HG03280 (cell line): ENCODE measurements around the gene NMRK1.

ENCODE experiments used
- ATAC-seq: cut with Tn5 transposase; IDR thresholded peaks from one replicate; pipeline ENCODE4 v1.9.1; 2021; ENCODE audit warnings: mild to moderate bottlenecking, moderate library complexity; ENCODE audit not compliant: unreplicated experiment

The NMRK1 gene

DNA sequence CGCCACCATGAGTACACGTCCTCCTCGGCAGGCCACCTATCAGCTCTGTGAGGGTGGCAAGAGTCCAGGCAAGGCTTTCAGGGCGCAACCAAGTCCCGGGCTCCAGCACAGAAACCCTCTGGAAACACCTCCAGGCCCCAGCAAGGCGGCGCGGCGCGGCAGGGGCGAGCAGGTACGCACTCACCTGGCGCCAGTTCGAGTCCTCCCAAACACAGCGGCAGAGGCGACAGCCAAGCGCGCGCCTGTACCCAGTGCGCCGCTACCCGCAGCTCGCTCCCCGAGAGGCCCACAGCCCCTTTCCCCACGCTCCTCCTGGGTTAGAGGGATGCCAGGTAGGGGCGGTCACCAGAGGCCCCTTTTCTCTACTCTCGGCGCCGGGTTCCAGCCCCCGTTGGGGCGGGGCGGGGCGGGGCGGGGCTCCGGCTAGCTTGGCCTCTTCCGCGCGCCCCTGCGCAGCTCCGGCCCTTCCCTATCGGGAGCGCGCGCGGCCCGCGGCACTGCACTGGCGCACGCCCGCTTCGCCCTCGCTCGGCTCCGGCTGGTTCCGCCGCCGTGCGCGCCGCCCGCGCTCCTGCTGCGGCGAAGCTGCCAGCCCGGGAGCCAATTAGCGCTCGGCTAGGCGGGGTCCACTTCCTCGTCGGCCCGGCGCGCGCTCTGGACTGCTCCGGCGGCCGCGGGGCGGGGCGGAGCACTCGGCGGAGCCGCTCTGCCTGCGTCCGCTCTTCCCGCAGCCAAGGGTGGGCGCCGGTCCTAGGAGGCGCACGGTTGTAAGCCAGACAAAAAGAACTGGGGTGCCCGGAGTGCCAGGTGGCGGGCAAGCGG is at the start of gene NMRK1, which contains the start of gene OSTF1:
Gene NMRK1 (minus strand): TSS at position 332 of the 822 bp plus-strand sequence. CDS start 5,040 bp downstream, outside the sequence.
Gene OSTF1 (plus strand): TSS at position 691 of the 822 bp plus-strand sequence. CDS start 179 bp downstream, outside the sequence.
- ATAC-seq, result peak; percentile 91

DNA sequence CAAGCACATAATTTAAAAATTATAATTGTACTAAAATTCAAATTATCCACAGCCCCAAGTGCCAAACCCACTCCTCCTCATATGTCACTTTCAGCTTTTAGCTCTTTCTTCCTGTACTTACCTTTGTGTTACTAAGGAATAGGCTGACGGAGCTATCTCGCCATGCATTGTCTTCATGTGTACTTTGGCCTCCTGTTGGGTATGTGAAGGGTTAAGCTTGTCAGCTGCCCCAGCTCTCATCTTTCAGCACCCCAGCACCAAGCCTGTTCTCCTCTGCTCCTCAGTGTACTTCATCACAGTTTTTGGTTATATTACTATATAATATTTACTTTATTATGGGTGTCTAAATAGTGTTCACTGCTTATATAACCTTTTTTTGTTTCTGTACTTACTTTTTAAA is 46.5 kb upstream of the NMRK1 start:
- ATAC-seq, result no peak

DNA sequence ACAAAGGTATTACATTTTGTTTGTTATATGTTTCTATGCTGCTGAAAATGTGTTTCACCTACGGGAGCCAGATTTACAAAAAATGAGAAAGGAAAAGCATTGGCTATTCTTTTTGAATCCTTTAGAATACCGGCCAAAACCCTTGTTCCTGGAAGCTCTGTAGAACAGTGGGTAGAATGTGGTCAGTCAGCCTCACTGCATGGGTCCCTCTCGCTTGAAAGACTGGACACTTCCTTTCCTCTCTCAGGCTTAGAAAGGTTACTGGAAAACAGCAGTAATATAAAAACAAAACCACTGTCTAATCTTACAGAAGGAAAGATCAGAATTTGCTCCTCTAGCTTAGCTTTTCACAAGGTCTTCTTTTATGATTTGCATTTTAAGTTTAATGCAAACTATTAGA is 45.4 kb upstream of the NMRK1 start:
- no peak for ATAC-seq

DNA sequence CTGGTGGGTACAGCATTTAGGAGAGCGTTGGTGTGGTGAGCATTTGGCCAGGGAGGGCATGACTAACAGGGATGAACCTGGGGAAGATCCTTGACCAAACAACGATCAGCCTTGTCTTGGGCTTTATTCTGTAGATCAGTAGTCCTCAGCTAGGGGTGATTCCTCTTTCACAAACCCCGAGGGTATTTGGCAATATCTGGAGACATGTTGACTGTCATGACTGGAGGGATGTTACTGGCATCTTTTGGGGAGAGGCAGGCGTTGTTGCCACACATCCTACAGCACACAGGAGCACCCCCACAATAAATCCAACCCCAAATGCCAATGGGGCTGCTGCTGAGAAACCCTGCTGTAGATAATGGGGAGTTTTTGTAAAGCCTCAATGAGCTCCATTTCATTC is 44.3 kb upstream of the NMRK1 start:
- ATAC-seq, result no peak

DNA sequence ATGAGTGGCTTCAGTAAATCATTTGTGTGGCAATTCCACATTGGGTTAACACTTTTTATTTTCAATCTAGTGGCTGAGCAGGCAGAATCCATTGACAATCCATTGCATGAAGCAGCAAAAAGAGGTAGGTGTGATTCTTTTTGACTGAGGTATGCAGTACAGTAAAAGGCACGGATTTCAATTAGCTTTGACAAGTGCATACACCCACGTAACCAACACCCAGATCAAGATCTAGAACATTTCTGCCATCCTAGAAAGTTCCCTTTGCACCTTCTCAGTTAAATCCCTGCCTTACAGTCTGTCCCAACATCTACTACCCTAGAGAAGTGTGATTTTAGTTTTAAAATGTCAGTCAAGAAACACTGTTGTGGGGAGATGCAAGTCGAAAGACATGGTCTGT is 43.7 kb upstream of the NMRK1 start:
- no peak for ATAC-seq

DNA sequence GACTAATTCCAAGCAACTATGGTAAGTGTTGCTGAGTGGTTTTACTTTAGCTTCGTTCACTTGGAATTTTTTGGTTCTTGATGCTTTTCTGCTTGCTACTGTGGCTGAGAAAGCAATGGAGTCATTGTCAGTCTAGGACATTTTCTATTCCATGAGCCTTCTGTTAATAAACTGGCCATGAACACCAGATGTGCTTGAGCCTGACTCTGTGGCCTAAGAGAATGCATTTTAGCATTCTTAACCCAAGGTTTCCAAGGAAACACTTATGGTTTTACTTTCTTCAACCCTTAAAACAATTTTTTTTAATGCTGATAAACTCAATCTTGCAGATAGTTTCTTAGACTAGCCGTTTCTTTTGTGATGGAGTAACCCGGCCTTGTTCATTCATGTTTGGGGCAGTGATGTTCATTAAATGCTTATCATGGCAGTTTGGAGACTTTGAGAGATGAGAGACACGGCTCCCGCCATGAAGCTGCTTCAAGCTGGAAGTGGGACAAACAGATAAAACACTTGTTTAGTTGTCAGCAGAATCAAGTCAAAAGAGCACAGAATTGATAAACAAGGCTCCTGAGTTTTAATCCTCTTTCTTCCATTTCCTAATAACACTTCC is 42.8 kb upstream of the NMRK1 start:
- ATAC-seq, result no peak

DNA sequence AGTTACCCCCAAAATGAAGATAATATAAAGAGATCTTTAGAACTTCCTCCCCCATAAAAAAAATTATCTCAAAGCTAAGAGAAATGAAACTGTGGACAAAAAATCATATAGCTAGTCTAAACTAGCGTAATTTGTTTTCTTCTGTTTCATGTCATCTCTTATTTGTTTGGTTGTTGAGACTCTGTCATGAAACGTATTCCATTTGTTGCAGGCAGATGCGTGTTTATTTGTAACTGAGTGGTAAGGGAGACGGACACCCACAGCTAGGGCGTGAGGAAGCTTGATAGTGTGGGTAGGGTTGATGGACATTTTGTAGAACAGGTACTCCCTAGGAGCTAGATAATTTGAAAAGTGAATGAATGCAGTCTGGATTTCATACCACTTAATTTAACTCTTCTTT is 42.2 kb upstream of the NMRK1 start:
- ATAC-seq, result no peak

DNA sequence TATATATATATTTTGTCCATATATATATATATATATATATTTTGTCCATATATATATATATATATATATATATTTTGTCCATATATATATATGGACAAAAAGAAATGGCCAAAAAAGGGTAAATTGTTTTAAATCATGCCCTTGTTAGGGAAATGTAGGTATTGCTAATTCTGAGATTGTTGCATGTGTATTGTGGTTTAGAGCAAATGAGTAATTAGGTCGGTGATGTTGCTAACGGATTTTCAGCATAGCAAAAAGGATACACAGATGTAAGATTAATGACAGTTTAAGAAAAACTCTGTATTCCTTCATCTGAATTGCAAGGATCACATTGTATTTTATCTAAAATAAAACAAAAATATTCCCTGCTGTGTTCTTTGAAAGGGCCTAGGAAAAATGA is 40.6 kb upstream of the NMRK1 start:
- no peak for ATAC-seq

DNA sequence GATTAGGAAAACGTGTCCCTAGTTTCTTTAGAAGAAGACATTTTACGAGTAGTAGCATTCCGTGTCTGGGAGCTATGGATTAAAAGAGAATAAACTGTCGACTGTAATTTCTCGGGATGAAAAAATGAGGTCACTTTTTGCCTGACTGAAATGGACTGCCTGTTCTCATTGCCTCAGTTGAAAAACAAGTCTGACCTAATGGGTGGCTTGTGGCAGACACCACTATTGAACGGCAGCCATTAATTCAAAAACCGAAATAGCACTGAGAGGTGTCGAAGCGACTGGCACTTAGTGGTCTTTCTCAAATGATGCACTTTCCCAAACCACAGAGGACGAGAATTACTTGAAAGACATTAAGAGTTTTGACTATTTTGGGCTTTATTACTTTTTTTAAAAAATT is 35.7 kb upstream of the NMRK1 start:
- ATAC-seq, result no peak

DNA sequence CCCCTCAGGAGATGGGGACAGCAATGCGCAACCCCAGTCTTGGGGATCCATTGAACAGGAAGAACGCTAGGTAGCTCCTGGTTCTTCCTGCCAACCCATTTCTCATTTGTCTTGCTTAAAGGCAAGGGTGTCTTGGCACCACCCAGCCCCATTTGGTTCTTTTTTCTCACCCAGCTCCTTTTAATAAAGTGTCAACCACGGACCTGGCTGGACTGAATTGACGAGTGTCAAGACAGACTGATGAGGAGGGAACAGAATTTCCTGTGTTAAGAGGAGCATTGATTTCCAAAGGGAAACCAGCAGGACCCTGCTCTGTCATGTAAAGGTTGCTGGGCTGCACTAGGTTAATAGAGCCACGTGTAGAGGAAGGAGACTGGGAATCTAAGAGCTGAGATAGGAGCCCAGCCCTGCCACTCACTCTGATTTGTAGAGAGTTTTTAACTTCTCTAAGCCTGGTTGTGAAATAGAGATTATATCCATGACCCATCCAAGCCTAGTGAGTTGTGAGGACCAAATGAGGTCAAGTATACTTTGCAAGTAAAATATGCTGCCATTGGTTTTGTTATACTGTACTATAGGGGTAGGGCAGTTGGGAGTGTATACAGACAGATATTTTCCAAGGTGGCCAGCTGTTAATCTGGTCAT is 34.1 kb upstream of the NMRK1 start:
- ATAC-seq, result no peak

DNA sequence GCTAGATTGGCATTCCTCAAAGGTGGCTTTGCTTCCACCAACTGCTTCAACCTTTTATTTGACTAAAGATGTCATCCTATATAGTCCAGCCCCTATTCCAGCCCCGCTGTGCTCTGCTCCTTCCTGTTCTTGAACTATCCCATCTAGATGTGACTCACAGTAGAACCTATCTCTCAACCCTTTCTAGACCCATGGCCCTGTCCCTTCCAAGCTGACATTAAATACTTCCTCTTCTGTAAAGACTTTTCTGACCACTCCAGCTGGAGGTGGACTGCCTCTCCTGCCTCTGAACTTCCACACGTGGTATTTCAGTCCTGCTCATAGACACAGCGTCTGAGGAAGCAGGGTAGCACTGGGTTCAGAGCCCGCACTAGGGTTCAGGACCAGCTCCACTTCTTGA is 32.7 kb upstream of the NMRK1 start:
- no peak for ATAC-seq

DNA sequence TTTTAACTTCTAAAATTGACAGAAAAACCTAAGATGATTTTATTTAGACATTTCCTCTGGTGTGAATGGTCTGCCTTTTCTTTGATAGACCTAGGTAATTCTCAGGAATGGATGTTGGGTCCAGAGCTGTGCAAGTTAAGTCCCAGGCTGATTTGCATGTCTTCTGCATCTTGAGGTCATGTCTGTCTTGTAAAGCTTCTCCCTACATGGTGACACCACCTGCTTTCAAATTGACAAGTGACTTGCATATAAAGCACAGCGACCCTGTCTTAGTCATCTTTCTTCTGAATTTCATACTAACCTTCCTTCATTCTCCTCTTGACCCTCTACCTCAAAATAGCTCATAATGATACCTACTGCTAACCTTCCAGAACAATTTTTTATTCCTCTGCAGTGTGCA is 29.6 kb upstream of the NMRK1 start:
- ATAC-seq, result no peak

DNA sequence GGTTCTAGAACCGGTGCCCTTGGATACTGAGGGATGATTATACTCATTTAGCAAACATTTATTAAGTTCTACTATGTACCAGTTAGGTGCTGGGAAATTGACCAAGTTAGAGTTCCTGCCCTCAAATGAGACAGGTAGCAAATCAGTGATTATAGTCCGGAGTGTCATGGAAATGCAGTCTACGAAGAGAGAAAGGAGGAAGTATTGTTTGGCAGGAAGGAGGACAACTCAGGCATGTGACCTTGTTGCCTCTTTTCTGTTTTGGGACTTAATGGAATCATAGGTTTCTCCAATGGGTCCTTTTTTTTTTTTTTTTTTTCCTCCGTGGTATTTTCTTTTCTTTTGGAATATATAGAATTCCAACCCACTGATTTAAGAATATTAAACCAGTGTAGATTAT is 28.4 kb upstream of the NMRK1 start:
- no peak for ATAC-seq

DNA sequence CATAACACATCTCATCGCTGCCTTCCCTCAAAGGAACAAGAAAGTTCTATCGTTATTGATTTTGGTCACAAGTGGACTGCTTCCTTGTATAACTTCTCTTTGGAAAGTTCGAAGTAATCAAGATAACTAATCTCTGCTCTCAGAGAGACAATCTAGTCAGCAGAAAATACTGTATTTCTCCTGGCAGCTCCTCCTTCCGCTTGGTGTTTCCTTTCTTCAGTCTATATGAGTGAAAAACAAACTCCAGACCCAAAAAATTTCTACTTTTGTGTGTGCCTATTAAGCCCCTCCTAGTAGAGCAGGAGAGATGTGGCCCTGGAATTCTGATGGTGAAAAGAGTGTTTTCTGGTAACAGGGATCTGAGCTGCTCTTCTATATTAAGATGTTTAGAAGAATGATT is 24.8 kb upstream of the NMRK1 start:
- no peak for ATAC-seq

DNA sequence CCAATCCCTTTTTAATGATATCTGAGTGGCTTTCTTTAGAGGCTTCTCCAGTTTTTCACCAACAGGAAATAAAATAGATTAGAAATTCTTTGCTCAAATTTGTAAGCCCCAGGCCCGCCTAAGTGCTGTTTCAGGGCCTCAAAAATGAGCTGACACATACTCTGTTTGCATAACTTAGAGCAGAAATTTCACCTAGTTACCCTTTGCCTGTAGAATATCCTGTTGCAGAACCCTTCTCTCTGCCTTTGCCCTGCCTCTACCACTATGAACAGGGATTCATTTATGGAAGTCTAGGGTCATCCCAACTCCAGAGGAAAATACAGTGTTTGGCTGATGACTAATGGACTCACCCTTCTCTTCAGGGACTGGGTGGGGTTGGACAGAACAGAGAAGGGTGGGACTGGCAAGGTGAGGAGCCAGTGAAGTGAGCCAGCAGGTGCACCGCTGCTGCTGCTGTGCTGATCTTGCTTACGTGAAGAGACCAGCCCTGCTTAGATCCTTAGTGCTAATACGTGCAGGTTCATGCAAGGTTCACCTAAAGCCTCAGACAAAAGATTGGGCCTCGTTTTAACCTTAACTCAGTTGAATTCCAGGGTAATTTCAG is 23.2 kb upstream of the NMRK1 start:
- no peak for ATAC-seq

DNA sequence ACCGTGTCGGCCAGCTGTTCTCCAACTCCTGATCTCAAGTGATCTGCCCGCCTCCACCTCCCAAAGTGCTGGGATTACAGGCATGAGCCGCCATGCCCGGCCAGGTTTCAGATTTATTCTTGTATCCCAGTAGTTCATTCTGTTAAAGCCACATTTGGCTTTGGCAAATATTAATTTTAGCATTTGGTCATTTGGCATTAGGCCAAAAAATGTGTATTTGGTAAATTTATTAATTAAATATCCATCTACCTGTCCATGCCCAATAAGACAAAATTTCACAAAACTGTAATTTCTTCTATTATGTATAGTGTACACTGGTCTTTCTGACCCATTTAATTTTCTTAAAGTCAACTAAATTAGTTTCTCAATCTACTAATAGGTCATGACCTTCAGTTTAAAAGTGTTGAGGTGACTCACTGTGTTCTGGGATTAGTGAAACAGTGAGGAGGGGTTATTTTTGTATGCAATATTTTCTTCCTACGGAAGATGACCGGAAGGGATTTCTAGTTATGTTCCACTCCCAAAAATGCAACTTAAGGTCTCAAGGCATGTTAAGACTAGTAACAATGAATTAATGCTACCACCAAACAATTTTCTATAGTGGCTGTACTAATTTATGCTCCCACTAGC is 21.4 kb upstream of the NMRK1 start:
- ATAC-seq, result no peak

DNA sequence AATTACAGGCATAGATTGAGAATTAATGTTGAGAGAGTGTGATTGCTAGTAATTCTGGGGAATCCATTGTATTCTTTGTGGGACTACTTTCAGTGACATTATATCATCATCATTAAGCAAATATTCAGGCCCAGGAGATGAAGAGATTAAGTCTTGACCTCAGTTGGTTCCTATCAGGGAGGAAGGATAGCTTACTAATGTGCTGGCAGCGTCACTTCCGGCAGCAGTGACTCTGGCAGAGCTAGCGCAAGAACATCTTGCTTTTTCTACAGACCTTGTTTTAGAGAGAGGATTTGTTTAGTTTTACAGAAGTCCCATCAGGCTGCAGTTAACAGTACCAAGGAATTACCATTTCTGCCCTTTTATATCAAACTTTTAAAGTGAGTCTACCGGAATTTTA is 20.6 kb upstream of the NMRK1 start:
- ATAC-seq, result no peak

DNA sequence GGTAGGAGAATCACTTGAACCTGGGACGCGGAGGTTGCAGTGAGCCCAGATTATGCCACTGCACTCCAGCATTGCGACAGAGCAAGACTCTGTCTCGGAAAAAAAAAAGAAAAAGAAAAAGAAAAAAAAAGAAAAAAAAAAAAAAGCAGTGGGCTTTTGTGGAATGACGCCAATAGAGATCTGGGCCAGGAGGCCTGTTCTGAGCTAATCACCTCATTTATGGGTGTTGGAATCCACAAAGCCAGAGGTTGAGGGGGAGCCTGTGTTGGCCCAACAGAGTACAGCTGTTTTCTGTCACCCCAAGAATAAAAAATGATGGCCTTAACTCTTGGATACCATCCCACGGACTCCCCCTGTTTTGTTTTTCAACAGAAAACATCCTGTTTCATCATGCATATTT is 18.9 kb upstream of the NMRK1 start:
- no peak for ATAC-seq

DNA sequence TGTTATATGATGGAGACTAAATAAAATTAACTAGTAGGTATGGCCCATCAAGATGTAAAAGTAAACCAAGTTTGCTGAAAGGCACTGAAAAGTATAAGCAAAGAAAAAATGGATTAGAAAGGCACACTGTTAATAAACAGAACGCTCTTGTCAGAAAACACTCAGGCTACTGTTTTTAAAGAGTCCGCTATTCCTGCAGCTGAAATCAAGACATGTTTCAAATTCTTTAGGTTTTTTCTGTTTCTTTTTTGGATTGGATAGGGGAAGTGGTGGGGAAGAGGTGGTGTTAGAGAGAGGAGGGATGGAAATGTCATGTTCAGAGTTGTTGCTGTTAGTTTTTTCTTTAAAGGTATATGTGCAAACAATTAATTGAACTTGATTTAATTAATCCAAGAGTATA is 17.9 kb upstream of the NMRK1 start:
- no peak for ATAC-seq

DNA sequence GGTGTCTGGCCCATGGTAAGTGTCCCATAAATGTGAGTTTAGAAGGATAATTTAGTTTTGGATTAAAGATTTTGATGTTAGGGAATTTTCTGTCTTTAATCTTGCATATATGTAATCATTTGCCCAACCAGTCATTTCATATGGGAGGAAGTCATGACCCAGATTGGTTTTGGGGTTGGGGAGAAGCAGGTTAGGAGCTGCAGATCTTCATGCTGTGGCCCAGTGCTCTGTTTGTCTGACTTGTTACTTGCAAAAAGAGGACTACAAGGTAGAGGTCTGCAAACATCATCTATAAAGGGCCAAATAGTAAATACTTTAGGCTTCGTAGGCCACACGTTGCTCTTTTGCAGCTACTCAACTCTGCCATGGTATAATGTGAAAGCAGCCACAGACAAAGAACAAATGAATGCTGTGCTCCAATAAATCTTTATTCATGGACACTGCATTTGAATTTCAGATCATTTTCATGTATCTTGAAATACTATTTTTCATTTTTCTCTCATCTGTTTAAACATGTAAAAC is 17.1 kb upstream of the NMRK1 start:
- no peak for ATAC-seq

DNA sequence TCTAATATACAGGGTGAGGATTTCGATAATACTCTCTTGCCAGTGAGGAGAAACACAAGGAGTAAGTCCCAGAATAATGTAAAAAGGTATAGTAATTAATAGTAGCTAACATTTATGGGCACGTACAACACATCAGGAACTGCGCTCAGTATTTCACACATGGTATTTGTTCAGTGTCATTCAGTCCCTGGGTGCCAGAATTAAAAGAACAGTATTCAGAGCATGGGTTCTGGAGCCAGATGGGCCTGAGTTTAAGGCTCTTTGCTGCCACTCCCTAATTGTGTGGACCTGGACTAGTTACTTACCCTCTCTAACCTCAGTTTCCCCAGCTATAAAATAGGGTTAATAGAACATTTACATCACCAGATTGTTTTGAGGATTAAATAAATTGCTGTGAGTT is 16.7 kb upstream of the NMRK1 start:
- ATAC-seq, result no peak
